ENCODE data around the gene SLC33A1.
"Not testable (repeated sequence)": the region's sequence is repeated elsewhere in the genome, so short reads cannot be mapped to it uniquely, and the experiment has no call there.

Gene SLC33A1

DNA sequence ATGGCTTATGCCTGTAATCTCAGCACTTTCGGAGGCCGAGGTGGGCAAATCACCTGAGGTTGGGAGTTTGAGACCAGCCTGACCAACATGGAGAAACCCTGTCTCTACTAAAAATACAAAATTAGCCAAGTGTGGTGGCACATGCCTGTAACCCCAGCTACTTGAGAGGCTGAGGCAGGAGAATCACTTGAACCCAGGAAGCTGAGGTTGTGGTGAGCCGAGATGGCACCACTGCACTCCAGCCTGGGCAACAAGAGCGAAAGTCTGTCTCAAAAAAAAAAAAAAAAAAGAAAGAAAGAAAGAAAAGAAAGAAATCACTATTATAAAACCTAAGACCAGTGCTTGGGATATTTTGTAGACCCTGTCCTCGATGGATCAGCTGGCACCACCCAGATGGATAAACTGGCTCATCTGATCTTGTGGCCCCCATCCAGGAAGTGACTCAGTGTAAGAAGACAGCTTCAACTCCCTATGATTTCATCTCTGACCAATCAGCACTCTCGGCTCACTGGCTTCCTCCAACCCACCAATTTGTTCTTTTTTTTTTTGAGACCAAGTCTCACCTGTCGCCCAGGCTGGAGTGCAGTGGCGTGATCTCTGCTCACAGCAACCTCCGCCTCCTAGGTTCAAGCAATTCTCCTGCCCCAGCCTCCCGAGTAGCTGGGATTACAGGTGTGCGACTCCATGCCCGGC is 8.2 kb upstream of the SLC33A1 start:
- not testable (repeated sequence) for DNase-seq (ENCODE audit: low read depth in 2 of 2)

DNA sequence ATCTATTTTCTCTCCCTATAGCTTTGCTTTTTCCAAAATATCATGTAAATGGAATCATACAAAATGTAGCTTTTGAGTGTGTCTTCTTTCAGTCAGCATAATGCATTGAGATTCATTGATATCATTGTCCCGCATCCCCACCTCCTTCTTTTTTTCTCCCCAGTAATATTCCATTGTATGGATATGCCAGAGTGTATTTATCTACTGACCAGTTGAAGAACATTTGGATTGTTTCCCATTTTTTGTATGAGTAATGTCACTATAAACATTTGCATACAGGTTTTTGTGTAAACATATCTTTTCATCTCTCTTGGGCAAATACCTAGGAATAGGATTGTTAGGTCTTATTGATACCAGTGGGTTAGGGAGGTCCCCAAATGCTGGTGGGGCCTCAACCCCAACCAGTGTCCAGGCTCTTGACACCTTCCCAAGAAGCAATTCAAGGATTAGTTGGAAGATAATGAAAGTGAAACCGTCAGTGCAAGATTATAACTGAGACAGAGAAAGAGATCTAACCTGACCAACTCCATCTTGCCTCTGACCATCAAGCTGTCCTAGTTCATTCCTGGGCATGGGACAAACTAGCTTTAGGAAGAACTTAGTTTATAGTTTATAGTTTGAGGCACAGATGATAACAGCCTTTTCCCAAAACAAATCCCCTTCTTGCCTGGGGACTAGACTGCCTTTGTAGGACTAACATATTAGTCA is 7.4 kb upstream of the SLC33A1 start:
- DNase-seq (ENCODE audit: low read depth in 2 of 2), result no peak

DNA sequence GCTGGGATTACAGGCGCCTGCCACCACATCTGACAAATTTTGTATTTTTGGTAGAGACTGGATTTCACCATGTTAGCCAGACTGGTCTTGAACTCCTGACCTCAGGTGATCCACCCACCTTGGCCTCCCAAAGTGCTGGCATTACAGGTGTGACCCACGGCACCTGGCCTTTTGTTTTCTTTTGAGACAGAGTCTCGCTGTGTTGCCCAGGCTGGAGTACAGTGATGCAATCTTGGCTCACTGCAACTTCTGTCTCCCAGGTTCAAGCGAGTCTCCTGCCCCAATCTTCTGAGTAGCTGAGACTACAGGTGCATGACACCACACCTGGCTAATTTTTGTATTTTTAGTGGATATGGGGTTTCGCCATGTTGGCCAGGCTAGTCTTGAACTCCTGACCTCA is 6.2 kb upstream of the SLC33A1 start:
- DNase-seq (ENCODE audit: low read depth in 2 of 2), result not testable (repeated sequence)

DNA sequence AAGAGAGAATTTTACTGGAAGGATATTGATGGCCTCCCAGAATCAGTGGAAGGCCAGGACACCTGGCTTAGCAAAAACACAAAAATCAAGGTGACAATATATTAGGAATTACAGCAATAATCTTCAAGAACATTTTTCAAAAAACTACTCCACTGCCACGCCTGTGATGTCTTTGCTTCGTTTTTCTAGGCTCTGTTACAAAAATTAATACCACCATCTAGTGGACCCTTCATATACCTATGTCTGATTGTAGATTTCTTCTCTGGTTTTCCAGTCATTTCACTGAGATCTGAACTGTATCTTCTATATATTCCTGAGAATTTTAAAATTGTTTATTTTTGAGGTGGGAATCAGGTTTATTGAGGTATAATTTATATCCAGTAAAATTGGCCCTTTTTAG is 5.6 kb upstream of the SLC33A1 start:
- DNase-seq (ENCODE audit: low read depth in 2 of 2), result no peak

DNA sequence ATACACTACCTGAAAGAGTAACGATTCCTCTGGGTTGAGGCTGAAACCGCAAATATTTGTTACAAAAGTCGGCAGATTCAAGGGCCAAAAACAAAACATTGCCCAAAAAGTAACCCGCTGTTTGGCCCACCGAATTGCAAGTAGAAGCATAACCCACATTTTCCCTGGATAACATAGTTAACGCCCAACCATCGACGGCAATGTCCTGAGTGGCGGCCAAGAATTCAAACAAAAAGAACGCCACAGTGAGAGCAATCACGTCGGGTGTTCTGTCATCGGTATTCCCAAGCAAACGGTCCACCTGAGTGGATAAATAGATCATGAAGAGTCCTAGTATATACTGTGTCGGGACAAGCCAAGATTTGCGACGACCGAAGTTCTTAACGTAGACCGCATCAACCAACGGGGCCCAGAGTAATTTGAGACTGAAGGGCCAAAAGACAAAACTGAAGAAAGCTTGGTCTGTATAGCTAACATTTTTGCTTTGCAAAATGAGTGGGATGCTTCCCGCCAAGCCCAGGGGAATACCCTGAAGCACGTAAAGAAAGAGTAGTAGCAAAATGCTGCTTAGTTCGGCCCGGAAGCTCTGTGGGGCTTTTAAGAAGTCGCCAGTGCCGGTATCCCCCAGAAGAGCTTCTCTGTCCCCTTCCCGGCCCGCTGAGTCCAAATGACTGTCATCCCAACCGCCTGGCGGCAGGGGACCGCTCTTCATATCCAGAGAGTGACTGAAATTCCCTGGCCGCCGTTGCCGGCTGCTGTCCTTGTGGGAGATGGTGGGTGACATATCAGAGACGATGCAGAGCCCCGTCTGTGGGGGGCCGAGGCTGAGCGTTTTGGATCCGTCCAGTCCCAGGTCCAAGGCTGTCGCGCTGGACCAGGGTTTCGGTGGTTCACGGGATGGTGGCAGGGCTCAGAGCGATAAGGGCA is 750 bp downstream of the SLC33A1 start:
- no peak for DNase-seq (ENCODE audit: low read depth in 2 of 2)

DNA sequence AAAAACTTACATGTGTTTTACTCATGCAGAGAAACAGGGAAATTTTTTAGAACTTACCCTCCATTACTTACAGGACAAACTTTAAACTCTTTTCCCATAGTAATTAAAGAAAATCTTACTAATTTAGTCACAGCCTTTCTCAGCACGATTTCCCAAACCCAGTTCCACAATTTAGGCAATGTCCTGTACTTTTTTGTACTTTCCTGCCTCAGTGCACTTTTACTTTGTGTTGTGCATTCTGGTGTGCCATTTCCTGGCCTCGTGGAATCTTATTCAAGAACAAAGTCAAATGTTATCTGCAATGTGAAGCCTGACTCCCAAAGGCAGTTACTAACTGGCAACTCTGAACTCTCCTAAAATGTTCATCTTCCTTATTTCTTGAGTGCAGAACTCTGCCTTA is 1.9 kb downstream of the SLC33A1 start:
- DNase-seq (ENCODE audit: low read depth in 2 of 2), result no peak

DNA sequence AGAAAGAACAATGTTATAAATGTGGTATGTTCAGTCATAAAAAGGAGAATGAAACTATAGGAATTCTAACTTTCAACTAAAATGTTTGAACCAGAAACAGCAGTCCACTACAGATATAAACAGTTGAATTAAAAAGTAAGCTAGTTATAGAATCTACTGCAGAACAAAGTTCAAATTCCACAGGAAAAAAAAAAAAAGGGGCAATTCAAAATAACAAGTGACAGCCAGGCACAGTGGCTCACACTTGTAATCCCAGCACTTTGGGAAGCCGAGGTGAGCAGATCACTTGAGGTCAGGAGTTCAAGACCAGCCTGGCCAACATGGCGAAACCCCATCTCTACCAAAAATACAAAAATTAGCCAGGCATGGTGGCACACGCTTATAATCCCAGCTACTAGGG is 4.8 kb downstream of the SLC33A1 start:
- not testable (repeated sequence) for DNase-seq (ENCODE audit: low read depth in 2 of 2)

DNA sequence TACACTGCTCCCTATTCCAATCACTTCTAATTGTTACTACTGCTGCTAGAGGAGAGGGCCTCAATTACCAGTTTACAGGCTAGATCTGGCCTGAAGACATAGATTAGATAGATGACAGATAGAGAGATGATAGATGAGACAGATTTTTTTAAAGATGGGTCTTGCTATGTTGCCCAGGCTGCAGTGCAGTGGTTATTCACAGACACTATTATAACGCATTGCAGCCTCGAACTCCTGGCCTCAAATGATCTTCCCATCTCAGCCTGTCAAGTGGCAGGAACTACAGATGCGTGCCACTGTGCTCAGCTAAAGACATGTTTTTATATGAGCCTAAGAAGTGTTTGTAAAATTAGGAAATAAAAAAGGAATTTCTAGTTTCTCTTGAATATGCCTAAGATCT is 6.2 kb downstream of the SLC33A1 start:
- DNase-seq (ENCODE audit: low read depth in 2 of 2), result no peak

DNA sequence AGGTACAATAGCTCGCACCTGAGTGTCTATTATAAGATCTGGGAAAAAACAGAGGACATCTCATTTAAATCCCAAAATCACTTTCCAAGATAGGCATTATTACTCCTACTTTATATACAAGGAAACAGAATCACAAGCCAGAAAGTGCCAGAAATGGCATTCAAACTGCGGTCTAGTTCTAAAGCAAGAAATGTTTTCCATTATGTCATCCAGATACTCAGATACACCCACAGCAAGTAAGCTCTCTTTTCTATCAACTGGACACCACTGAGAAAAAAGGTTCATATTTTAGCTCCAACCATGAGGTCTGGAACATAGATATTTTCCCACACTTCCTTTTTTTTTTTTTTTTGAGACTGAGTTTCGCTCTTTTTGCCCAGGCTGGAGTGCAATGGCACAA is 8.1 kb downstream of the SLC33A1 start:
- DNase-seq (ENCODE audit: low read depth in 2 of 2), result no peak

DNA sequence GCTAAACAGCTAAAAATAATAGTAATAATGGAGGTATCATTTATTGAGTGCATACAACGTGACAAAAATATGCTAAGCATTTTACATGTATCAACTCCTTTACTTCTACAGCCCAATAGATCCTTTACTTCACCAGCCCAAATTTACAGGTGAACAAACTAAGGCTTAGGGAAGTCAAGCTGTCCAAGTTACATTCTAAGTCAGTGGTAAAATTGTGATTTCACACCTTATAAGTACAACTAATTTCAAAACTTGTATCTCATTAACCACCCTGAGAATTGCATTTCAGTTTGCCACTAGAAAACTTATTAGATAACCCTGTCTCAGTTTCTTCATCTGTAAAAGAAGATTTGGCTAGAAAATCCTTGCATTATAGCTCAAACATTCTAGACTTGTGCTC is 10.7 kb downstream of the SLC33A1 start:
- DNase-seq (ENCODE audit: low read depth in 2 of 2), result no peak

DNA sequence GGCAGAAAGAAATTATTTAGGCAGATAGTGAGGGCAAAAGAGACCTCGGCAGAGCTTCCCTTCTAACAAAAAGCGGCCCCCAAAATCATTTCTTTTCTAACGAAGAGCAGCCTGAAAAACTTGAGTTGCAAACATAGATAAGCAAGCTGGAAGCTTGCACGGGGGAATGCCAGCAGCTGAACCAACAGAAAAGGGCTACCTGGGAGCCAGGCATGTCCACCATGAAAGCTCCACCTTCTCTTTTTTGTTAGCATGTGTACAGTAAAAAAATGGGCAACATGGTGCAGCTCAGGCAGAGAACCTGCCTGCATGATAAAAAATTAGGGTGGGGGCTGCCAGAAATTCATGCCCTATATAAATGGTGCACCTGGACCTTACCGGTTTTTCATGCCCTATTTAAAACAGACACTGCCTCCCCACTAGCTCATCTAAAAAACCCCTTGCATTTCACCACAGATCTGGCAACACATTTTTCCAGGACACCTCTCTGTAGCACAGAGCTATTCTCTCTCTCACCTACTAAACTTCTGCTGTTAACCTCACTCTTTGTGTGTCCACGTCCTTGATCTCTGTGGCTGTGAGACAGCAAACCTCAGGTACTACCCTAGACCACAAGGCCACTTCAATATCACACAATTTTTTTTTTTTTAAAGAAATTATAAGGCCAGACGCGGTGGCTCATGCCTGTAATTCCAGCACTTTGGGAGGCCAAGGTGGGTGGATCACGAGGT is 18.7 kb downstream of the SLC33A1 start:
- DNase-seq (ENCODE audit: low read depth in 2 of 2), result no peak

DNA sequence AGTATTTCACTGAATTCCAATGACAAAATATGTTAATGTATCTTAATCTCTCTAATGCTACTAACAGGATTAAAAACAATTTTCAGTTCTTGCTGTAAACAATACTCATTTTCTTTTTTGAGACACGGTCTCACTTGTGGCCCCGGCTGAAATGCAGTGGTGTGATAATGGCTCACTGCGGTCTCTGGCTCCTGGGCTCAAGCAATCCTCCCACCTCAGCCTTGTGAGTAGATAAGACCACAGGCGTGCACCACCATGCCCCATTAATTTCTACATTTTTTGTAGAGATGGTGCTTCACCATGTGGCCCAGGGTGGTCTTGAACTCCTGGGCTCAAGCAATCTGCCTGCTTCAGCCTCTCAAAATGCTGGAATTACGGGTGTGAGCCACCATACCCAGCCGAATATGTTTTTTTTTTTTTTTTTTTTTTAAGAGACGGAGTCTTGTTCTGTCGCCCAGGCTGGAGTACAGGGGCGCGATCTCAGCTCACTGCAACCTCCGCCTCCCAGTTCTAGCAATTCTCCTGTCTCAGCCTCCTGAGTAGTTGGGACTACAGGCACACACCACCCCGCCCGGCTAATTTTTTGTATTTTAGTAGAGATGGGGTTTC is 25.6 kb downstream of the SLC33A1 start:
- not testable (repeated sequence) for DNase-seq (ENCODE audit: low read depth in 2 of 2)

DNA sequence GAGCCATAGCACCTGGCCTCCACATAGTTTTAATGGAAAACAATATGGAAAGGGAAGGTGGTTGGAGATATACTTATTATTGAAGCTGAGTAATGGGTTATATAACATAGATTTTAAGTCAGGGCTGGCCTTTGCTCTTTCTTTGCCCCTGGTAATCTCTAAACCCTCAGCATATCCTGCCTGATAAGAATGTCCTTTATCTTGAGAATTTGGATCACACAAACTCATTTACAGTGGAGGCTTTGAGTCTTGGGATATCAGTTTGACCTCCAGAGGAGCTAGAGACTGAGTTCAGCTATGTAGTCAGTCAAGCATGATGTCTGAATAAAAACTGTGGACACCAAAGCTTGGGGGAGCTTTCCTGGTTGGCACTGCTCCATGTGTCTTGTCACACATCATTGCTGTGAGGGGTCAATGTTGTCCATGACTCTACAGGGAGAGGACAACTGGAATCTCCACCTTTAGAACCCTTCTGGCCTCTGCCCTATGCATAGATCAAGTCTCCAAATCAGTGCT is 39.1 kb downstream of the SLC33A1 start:
- DNase-seq (ENCODE audit: low read depth in 2 of 2), result no peak

DNA sequence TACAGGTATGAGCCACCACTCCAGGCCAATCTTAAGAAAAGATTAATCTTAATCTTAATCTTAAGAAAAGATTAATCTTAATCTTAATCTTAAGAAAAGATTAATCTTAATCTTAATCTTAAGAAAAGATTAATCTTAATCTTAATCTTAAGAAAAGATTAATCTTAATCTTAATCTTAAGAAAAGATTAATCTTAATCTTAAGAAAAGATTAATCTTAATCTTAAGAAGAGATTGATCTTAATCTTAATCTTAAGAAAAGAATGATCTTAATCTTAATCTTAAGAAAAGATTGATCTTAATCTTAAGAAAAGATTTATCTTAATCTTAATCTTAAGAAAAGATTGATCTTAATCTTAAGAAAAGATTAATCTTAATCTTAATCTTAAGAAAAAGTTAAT is 41.0 kb downstream of the SLC33A1 start:
- DNase-seq (ENCODE audit: low read depth in 2 of 2), result not testable (repeated sequence)

DNA sequence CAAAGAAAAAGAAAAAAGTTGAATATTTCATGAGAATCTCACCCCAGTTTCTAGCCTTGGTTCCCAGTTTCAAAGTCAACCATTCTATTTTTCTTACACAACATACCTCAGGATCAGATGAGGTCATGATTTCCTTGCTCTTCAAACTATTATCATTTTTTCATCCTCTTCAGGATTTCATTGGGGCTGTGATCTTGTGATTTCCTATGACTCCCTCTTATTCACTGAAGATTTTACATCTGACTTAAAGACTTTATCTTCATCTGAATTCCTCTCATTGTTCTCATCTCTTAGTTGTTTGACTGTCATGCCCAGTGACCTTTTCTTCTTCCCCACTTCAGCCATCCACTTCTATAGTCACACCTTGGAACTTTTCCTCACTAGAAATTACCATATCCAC is 45.0 kb downstream of the SLC33A1 start:
- DNase-seq (ENCODE audit: low read depth in 2 of 2), result no peak

DNA sequence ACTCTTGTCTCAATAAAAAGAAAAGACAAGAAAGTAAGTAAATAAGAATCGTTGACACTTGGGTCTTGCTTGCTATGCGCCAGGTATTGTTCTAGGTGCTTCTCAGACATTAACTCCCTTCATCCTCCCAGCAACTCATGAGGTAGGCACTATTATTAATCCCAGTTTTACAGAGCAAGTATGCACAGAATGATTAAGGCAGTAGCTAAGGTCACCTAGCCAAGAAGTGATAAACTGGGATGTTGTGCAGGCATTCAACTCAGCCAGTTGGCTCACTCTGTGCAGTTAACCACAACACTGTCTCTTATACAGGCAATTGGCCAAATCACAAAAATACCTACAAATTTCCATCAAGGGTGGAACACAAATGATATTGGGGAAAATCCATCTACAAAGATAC is 46.4 kb downstream of the SLC33A1 start:
- DNase-seq (ENCODE audit: low read depth in 2 of 2), result no peak

DNA sequence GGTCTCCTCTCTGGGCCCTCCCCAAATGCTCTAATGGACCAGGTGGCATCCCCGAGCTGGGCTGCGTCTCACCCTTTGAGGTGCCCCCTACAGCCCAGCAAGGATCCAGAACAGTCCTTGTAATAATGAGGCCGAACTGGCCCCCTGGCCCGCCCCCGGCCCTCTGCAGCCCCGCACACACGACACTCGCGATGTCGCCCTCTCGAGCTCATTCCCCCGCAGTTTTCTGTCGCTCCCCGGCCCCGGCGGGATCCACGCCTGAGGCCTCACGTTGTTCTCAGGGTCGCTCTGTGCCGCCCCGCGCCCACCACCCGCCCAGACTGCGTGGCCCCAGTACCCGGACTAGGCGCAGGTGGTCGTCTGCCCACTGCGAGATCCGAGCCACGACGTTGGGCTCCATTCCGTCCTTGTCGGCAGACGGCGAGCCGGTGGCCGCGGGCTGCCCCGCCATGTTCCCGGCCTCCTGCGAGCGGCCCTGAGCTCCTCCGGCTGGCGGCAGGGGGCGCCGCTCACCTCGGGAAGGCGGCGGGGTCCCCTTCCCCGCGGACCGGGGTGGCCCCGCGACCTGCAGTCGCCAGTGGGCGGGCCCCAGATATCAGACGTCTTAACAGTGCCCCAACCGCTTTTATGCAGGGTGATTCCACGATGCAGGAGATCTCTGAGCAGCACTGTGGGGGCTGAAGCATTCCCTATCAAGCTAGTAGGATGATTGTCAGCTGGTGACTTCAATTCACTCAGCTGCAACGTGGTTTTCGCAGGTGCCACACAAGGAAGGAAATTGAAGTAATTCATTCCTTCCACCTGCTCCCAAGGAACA is 48.2 kb downstream of the SLC33A1 start, which contains the start of gene C3orf33:
TSS of gene C3orf33 (minus strand) at position 477 of the 817 bp plus-strand sequence. CDS start at position 451, 26 bp downstream.
- peak; percentile 57 to 59 for DNase-seq (ENCODE audit: low read depth in 2 of 2)

DNA sequence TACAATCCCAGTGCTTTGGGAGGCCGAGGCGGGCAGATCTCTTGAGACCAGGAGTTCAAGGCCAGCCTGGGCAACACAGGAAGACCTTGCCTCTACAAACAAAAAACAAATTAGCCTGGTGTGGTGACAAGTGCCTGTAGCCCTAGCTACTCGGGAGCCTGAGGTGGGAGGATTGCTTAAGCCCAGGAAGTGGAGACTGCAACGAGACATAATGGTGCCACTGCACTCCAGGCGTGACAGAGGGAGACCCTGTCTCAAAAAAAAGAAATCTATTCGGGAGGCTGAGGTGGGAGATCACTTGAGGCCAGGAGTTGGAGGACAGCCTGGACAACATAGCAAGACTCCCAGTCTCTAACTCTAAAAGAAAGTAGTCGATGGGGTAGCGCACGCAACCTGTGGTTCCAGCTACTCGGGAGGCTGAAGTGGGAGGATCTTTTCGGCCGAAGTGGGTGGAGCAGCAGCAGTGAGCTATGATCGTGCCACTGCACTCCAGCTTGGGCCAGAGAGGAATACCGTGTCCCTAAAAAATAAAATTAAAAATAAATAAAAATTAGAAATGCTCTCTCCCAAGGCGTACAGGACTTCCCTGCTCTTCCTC is 48.9 kb downstream of the SLC33A1 start:
- peak in 1 of 2 donors; percentile 17 for DNase-seq (ENCODE audit: low read depth in 2 of 2)

DNA sequence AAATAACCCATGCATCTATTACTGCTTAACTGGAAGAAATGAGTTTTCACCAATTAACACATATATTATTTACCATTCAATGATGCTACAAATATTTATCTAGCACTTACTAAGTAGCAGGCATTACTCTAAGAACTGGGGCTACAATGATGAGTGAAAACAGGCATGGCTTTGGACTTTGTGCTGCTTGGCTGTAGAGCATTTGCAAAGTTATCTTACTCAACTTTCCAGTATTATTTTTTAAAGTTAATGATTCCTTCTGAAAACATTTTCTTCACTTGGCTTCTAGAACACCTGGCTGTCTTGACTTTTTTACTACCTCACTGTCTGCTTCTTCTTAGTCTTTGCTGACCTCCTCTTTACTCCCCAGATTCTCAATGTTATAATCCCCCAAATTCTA is 49.9 kb downstream of the SLC33A1 start:
- no peak for DNase-seq (ENCODE audit: low read depth in 2 of 2)

DNA sequence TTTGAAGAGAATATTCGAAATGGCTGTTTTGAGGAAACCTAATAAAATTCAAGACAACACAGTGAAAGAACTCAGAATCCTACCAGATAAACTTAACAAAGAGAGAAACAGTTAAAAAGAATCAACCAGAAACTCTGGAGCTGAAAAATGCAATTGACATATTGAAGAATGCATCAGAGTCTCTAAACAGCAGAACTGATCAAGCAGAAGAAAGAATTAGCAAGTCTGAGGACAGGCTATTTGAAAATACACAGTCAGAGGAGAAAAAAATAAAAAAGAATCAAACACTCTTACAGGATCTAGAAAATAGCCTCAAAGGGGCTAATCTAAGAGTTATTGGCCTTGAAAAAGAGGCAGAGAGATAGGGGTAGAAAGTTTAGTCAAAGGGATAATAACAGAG is 61.7 kb downstream of the SLC33A1 start:
- DNase-seq (ENCODE audit: low read depth in 2 of 2), result no peak

Data from stimulated activated CD4-positive, alpha-beta T cell treated with anti-CD3 and anti-CD28 coated beads, Interleukin-1b, Interleukin-23, amount 100 ng/mL, for 1 hour (primary cell).